Osteoblast (primary cell): Measurements from ENCODE around the gene SUGCT. TPM values are rescaled to one million over a fixed set of nuclear protein-coding genes. Genes with fewer than 3 reads are reported as not detected.

Experiments used
- DNase-seq: peaks from one replicate; pipeline ENCODE4 v3.0.0; 2011; ENCODE audit warnings: low spot score, mixed read lengths; ENCODE audit not compliant: insufficient read length; ENCODE audit errors: missing footprints
- H2AFZ ChIP-seq: 2 replicates; pipeline ENCODE4 v1.6.0; 2011; ENCODE audit warnings: mild to moderate bottlenecking, low read length
- H3K27ac ChIP-seq: 2 replicates; pipeline ENCODE4 v1.5.1; 2011; ENCODE audit warnings: mild to moderate bottlenecking, low read depth, low read length, moderate library complexity
- H3K27me3 ChIP-seq: 2 replicates; pipeline ENCODE4 v1.6.0; 2012; ENCODE audit warnings: mild to moderate bottlenecking, control low read depth, inconsistent platforms, low read length, moderate library complexity; ENCODE audit not compliant: insufficient read depth
- H3K36me3 ChIP-seq: 2 replicates; pipeline ENCODE4 v1.5.1; 2011; ENCODE audit warnings: mild to moderate bottlenecking, low read length, control low read depth, moderate library complexity; ENCODE audit not compliant: insufficient read depth
- H3K4me1 ChIP-seq: 2 replicates; pipeline ENCODE4 v1.5.1; 2011; ENCODE audit warnings: mild to moderate bottlenecking, low read length, control low read depth, moderate library complexity; ENCODE audit not compliant: insufficient read depth
- H3K4me2 ChIP-seq: 2 replicates; pipeline ENCODE4 v1.6.0; 2011; ENCODE audit warnings: mild to moderate bottlenecking, low read length; ENCODE audit not compliant: insufficient read depth
- H3K4me3 ChIP-seq: fragments of 200-600 bp; sonication (generic); 3 replicates; pipeline ENCODE4 v1.5.1; 2012; ENCODE audit warnings: mild to moderate bottlenecking, low read length, inconsistent platforms; ENCODE audit not compliant: insufficient read depth
- H3K79me2 ChIP-seq: 2 replicates; pipeline ENCODE4 v1.6.0; 2012; ENCODE audit warnings: mild to moderate bottlenecking, low read length, control low read depth, inconsistent platforms; ENCODE audit not compliant: insufficient read depth
- H3K9me3 ChIP-seq: 2 replicates; pipeline ENCODE4 v1.5.1; 2011; ENCODE audit warnings: low read depth, low read length, control low read depth
- H4K20me1 ChIP-seq: 2 replicates; pipeline ENCODE4 v1.6.0; 2012; ENCODE audit warnings: mild to moderate bottlenecking, low read length, control low read depth; ENCODE audit not compliant: insufficient read depth
- total RNA-seq: library from RNA; depleted of rRNA; stranded (reverse); fragments of >200 nt; gene quantifications from 2 replicates; pipeline ENCODE4 v1.2.3, GENCODE V29; 2012
- TF ChIP-seq, protein P1 (sequence below): IDR thresholded peaks from 2 replicates; pipeline ENCODE4 v1.5.1; 2011; ENCODE audit warnings: mild to moderate bottlenecking, low read depth, low read length, moderate library complexity; ENCODE audit errors: extremely low read depth

SUGCT gene
- total RNA-seq, 1 donor: 21.7 TPM

DNA sequence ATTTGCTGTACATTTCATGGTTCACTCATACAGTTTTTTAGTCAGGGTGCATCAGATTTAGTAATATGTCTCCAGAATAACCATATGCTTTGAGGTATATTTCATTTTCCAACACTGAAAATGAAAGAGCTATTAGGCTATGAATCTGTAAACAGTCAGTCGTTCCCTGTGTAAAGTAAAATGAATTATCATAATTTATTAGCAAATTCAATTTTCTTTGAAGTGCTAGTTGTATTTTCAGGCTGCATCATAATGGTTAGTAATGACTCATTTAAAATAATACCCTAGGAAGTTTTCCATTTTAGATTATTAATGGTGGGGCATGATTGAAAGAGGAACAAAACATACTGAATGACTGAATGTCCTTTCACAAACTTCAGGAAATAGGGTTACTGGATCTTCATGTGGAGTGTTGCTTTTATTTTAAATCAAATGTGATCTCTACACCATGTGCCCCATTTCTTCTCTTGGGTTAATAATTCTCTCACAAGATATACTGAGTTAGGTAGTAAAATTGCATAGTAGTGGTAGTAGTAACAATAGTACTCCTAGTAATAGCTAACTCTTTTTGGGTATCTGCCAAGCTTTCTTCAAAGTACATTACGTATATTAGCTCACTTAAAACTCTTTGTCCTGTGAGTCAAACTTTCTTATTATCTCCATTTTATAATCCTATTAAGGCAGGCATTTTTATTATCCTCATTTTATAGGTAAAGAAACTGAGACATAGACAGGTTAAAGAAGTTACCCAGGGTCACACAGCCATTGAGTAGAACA, 476.5 kb downstream of the SUGCT start:
- Histone ChIP-seq H3K36me3 (no peaks in the 10 kb centered on the region), H3K4me3 (no peak overlapping the region), H3K4me1 (no peaks in the 10 kb centered on the region), H2AFZ (no peak overlapping the region), H3K9me3 (no peaks in the 10 kb centered on the region), H3K79me2 (no peaks in the 10 kb centered on the region), H3K4me2 (no peak overlapping the region), H3K27ac (no peak overlapping the region), H3K27me3 (no peaks in the 10 kb centered on the region), H4K20me1 (no peaks in the 10 kb centered on the region)
- TF ChIP-seq, protein P1, sequence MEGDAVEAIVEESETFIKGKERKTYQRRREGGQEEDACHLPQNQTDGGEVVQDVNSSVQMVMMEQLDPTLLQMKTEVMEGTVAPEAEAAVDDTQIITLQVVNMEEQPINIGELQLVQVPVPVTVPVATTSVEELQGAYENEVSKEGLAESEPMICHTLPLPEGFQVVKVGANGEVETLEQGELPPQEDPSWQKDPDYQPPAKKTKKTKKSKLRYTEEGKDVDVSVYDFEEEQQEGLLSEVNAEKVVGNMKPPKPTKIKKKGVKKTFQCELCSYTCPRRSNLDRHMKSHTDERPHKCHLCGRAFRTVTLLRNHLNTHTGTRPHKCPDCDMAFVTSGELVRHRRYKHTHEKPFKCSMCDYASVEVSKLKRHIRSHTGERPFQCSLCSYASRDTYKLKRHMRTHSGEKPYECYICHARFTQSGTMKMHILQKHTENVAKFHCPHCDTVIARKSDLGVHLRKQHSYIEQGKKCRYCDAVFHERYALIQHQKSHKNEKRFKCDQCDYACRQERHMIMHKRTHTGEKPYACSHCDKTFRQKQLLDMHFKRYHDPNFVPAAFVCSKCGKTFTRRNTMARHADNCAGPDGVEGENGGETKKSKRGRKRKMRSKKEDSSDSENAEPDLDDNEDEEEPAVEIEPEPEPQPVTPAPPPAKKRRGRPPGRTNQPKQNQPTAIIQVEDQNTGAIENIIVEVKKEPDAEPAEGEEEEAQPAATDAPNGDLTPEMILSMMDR: no peak
- DNase-seq: peak; percentile 23

DNA sequence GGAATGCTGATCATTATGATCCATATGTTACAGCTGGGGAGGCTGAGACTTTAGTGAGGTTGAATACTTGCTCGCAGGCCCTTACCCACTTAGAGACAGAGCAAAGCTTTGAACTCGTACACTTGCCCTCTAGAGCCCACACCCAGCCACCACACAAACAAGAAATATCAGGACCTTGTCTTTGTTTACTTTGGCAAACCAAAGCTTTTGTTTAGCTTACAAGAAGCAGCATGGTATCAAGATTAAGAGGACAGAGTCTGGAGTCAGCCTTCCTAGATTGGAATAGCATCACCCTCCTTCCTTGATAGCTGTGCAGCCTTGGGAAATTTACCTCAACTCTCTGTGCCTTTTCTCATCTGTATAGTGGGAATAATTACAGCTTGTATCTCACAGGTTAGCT, 477.5 kb downstream of the SUGCT start:
- DNase-seq: no peak
- no peaks in the 10 kb centered on the region for H3K36me3 ChIP-seq
- TF ChIP-seq, protein P1: no peak

DNA sequence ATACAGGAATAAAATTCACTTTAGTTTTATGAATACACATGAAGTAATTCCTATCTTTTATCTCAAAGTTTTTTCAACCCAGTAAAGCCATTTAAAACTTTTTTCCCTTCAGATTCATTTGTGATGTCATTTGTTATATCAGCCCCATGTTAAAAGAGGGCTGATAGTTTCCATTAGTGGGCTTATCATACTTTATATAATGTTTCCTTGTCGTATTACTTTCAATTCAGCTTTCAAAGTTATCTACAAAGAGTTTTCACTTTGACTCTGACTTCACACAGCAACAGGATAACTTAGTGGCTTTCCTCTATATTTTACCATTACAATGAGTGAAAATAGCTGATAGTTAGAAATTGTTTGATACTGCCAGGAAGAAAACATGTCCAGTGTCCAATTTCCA, 484.8 kb downstream of the SUGCT start:
- no peak for DNase-seq
- H3K27me3 ChIP-seq: no peaks in the 10 kb centered on the region
- TF ChIP-seq, protein P1: no peak
- no peaks in the 10 kb centered on the region for H3K4me1 ChIP-seq
- no peak overlapping the region for H3K4me3 ChIP-seq
- no peaks in the 10 kb centered on the region for H3K9me3 ChIP-seq
- no peaks in the 10 kb centered on the region for H3K79me2 ChIP-seq
- no peak overlapping the region for H3K27ac ChIP-seq
- H3K36me3 ChIP-seq: no peaks in the 10 kb centered on the region
- no peaks in the 10 kb centered on the region for H4K20me1 ChIP-seq
- no peak overlapping the region for H2AFZ ChIP-seq
- no peak overlapping the region for H3K4me2 ChIP-seq

More for the DNA sequence above, 477.5 kb downstream of the SUGCT start:
- Histone ChIP-seq H4K20me1 (no peaks in the 10 kb centered on the region), H2AFZ (no peak overlapping the region), H3K9me3 (no peaks in the 10 kb centered on the region), H3K79me2 (no peaks in the 10 kb centered on the region), H3K4me3 (no peak overlapping the region), H3K4me1 (no peaks in the 10 kb centered on the region), H3K4me2 (no peak overlapping the region), H3K27ac (no peak overlapping the region), H3K27me3 (no peaks in the 10 kb centered on the region)

DNA sequence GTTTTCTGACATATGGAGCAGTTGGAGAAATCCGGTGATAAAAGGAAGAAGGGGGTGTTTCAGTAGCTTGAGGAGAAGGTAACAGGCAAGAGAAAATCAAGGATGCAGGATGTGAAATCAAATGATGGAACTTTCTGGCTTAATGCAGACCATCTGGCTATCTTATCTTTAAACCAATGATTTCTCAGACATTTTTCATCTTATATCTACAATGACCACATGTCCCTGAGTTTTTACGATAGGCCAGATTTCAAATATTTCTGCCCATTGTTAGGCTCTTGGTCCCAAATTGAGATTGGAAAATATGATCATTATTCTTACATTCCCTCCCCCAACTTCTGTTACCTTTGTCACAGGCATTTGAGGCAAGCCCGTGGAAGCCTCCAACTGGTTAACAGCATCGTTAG, 486.8 kb downstream of the SUGCT start:
- H3K79me2 ChIP-seq: no peaks in the 10 kb centered on the region
- H3K4me2 ChIP-seq: no peak overlapping the region
- no peak overlapping the region for H3K27ac ChIP-seq
- H3K9me3 ChIP-seq: no peaks in the 10 kb centered on the region
- no peaks in the 10 kb centered on the region for H3K27me3 ChIP-seq
- H4K20me1 ChIP-seq: no peaks in the 10 kb centered on the region
- no peaks in the 10 kb centered on the region for H3K36me3 ChIP-seq
- no peaks in the 10 kb centered on the region for H3K4me1 ChIP-seq
- DNase-seq: no peak
- H3K4me3 ChIP-seq: no peak overlapping the region
- no peak overlapping the region for H2AFZ ChIP-seq
- TF ChIP-seq, protein P1: no peak
